BJ (cell line): ENCODE data around the gene SPTA1. TPM values are rescaled to one million over a fixed set of nuclear protein-coding genes. Genes with fewer than 3 reads are reported as not detected.

ENCODE experiments used
- CTCF ChIA-PET: fragments of 350-600 bp; formaldehyde crosslinking; extraction: SDS; loops from one replicate; lab custom pipeline; 2021; ENCODE audit warnings: antibody characterized with exemption, inconsistent platforms; lab: Yijun Ruan, JAX
- POLR2A ChIA-PET: fragments of 300-600 bp; sonication (Branson Sonifier 250); formaldehyde crosslinking; extraction: SDS; loops from one replicate; lab custom pipeline; 2021; ENCODE audit warnings: antibody characterized with exemption; lab: Charles Lee
- DNase-seq: peaks from one replicate; pipeline ENCODE4 v3.0.0-alpha.2; 2011; ENCODE audit warnings: low read depth
- H3K27me3 ChIP-seq: 2 replicates; pipeline ENCODE4 v1.6.0; 2011; ENCODE audit warnings: low read length; ENCODE audit not compliant: control insufficient read depth, insufficient read depth
- H3K36me3 ChIP-seq: 2 replicates; pipeline ENCODE4 v1.5.1; 2011; ENCODE audit warnings: low read length; ENCODE audit not compliant: control insufficient read depth, insufficient read depth
- H3K4me3 ChIP-seq: 2 replicates; pipeline ENCODE4 v1.5.1; 2011; ENCODE audit warnings: low read depth, mild to moderate bottlenecking, control low read depth, low read length
- CTCF ChIP-seq: IDR thresholded peaks from 2 replicates; pipeline ENCODE4 v1.5.1; 2011; ENCODE audit warnings: low read depth, mild to moderate bottlenecking, control low read depth, inconsistent platforms, low read length, moderate library complexity; ENCODE audit not compliant: insufficient read depth
- polyA plus RNA-seq: library from polyadenylated mRNA; depleted of rRNA; stranded (reverse); fragments of >200 nt; gene quantifications from 2 replicates; pipeline ENCODE4 v1.2.3, GENCODE V29; 2011

SPTA1 gene
- polyA plus RNA-seq, 1 experiment, result not detected

- ChIA-PET POLR2A (no interaction called here), CTCF (interaction anchor here (0.7 to 1.0 kb wide), 2 partner anchors 9 to 49 kb away, joined by 3 read pairs; no protein-coding TSS in a partner anchor)
- no peaks in the 10 kb centered on the region for H3K36me3 ChIP-seq
- no peak for DNase-seq
- no peak for TF ChIP-seq CTCF
- H3K27me3 ChIP-seq, result no peaks in the 10 kb centered on the region
- H3K4me3 ChIP-seq, result no peak overlapping the region
These were observed 37.5 kb downstream of the SPTA1 start for GRCh38 chr1:158649052-158649451.

GRCh38 chr1:158646465-158646864 is 40.0 kb downstream of the SPTA1 start:
- ChIA-PET CTCF (interaction anchor here (1.2 kb wide), 1 partner anchor 10 kb away, joined by 3 read pairs; no protein-coding TSS in a partner anchor), POLR2A (no interaction called here)
- no peak for TF ChIP-seq CTCF
- no peaks in the 10 kb centered on the region for H3K36me3 ChIP-seq
- DNase-seq, result no peak
- H3K4me3 ChIP-seq, result no peak overlapping the region
- no peaks in the 10 kb centered on the region for H3K27me3 ChIP-seq

- ChIA-PET POLR2A (no interaction called here), CTCF (no interaction called here)
- Histone ChIP-seq H3K36me3 (no peaks in the 10 kb centered on the region), H3K4me3 (no peak overlapping the region), H3K27me3 (no peaks in the 10 kb centered on the region)
- no peak for TF ChIP-seq CTCF
- DNase-seq, result no peak
These were observed 42.1 kb downstream of the SPTA1 start for GRCh38 chr1:158644449-158644848.

GRCh38 chr1:158638904-158639303 is 47.6 kb downstream of the SPTA1 start:
- no peak for DNase-seq
- CTCF ChIA-PET, result no interaction called here
- Histone ChIP-seq H3K36me3 (no peaks in the 10 kb centered on the region), H3K27me3 (no peaks in the 10 kb centered on the region), H3K4me3 (no peak overlapping the region)
- no peak for TF ChIP-seq CTCF
- POLR2A ChIA-PET, result no interaction called here

- Histone ChIP-seq H3K36me3 (no peaks in the 10 kb centered on the region), H3K27me3 (no peaks in the 10 kb centered on the region), H3K4me3 (no peak overlapping the region)
- no peak for DNase-seq
- CTCF ChIA-PET, result interaction anchor here (0.7 kb wide), 1 partner anchor 10 kb away, joined by 3 read pairs; no protein-coding TSS in a partner anchor
- no peak for TF ChIP-seq CTCF
- POLR2A ChIA-PET, result no interaction called here
These were observed 48.4 kb downstream of the SPTA1 start for GRCh38 chr1:158638146-158638545.
